Adrenal gland (tissue), 5 donors: ENCODE results near the gene TMEM117.

Source experiments
- CTCF ChIP-seq, 6 experiments: fragments of 450-650 bp in 4 of 6; fragments of 200-600 bp in 2 of 6; sonication (generic) in 1 of 6; IDR thresholded peaks; 1 replicate in 5 of 6; 2 replicates in 1 of 6; pipeline versions ENCODE4 v1.5.1 to v1.8.0; 2016 to 2021; ENCODE audit warnings: antibody characterized with exemption in 6 of 6, mild to moderate bottlenecking in 2 of 6, moderate library complexity in 1 of 6
- POLR2A ChIP-seq, 2 donors: fragments of 450-650 bp; IDR thresholded peaks; one replicate each; pipeline ENCODE4 v1.6.1; 2017; ENCODE audit warnings: antibody characterized with exemption in 2 of 2, mild to moderate bottlenecking in 2 of 2, moderate library complexity in 1 of 2
- donor health status: DM: no; HTN: no; CAD: no.

GRCh38 chr12:43988838-43989560 is 153.1 kb downstream of the TMEM117 start:
- TF ChIP-seq CTCF (IDR thresholded peaks at IDR 0.05) = no peak
- TF ChIP-seq POLR2A (IDR thresholded peaks at IDR 0.05) = no peak
